Body of pancreas (tissue), 4 donors: ENCODE measurements around the gene POLE2. TPM values are rescaled to one million over a fixed set of nuclear protein-coding genes. Genes with fewer than 3 reads are reported as not detected.
"Not testable (repeated sequence)": the region's sequence is repeated elsewhere in the genome, so short reads cannot be mapped to it uniquely, and the experiment has no call there.

Experiments
- ATAC-seq: fragments of 150-250 bp; one replicate; pipeline ENCODE4 v1.9.1; 2016
- DNase-seq, 4 donors: peaks; one replicate each; pipeline ENCODE4 v3.0.0-alpha.2; 2019
- H3K27ac ChIP-seq, 4 donors: fragments of 200-600 bp; sonication (generic); 1 replicate in 3 of 4; 2 replicates in 1 of 4; pipeline versions ENCODE4 v1.5.1 to v1.6.1; 2016 to 2019; ENCODE audit warnings: mild to moderate bottlenecking in 1 of 4, mixed read lengths in 1 of 4, moderate library complexity in 1 of 4
- H3K27me3 ChIP-seq, 2 donors: fragments of 200-600 bp; sonication (generic); one replicate each; pipeline ENCODE4 v1.6.0; 2016; ENCODE audit warnings: mild to moderate bottlenecking in 1 of 2
- H3K36me3 ChIP-seq, 2 donors: fragments of 200-600 bp; sonication (generic); replicated peaks in 1 of 2; 2 replicates each; pipeline ENCODE4 v1.5.1; 2016; ENCODE audit warnings: low read depth in 2 of 2; ENCODE audit not compliant: insufficient read depth in 1 of 2
- H3K4me1 ChIP-seq: fragments of 200-600 bp; sonication (generic); one replicate; pipeline ENCODE4 v1.6.0; 2016
- H3K4me3 ChIP-seq, 2 donors: fragments of 200-600 bp; sonication (generic); 1 replicate in 1 of 2; 2 replicates in 1 of 2; pipeline ENCODE4 v1.5.1; 2016 to 2019
- H3K9me3 ChIP-seq, 3 donors: fragments of 200-600 bp; sonication (generic); 1 replicate in 2 of 3; 2 replicates in 1 of 3; pipeline ENCODE4 v1.5.1; 2016
- POLR2A ChIP-seq, 3 donors: fragments of 450-650 bp; IDR thresholded peaks; one replicate each; pipeline ENCODE4 v1.6.1; 2016; ENCODE audit warnings: antibody characterized with exemption in 3 of 3, mild to moderate bottlenecking in 2 of 3
- WGBS, 2 donors: methylation state at CpG; one replicate each; pipeline ENCODE4 v1.1.5; 2017; 5-methylcytosine and 5-hydroxymethylcytosine counted together
- intact Hi-C: fragments of 100-400 bp; cut with DNase I; formaldehyde crosslinking; loops from one replicate; pipeline ENCODE4 v1.15.1; 2023
- total RNA-seq, 2 donors: library from RNA; depleted of rRNA; stranded (reverse); fragments of >200 nt; gene quantifications; one replicate each; pipeline ENCODE4 v1.1.0, GENCODE V29; 2016
- TF ChIP-seq, protein P1 (sequence below), 7 experiments: fragments of 450-650 bp in 4 of 7; fragments of 200-600 bp in 3 of 7; sonication (generic) in 3 of 7; IDR thresholded peaks; one replicate each; pipeline ENCODE4 v1.5.1; 2016 to 2019; ENCODE audit warnings: antibody characterized with exemption in 7 of 7

Gene POLE2
- total RNA-seq, 2 donors from 2014 or later: 7.0 TPM; not detected in 1

- TF ChIP-seq, protein P1, sequence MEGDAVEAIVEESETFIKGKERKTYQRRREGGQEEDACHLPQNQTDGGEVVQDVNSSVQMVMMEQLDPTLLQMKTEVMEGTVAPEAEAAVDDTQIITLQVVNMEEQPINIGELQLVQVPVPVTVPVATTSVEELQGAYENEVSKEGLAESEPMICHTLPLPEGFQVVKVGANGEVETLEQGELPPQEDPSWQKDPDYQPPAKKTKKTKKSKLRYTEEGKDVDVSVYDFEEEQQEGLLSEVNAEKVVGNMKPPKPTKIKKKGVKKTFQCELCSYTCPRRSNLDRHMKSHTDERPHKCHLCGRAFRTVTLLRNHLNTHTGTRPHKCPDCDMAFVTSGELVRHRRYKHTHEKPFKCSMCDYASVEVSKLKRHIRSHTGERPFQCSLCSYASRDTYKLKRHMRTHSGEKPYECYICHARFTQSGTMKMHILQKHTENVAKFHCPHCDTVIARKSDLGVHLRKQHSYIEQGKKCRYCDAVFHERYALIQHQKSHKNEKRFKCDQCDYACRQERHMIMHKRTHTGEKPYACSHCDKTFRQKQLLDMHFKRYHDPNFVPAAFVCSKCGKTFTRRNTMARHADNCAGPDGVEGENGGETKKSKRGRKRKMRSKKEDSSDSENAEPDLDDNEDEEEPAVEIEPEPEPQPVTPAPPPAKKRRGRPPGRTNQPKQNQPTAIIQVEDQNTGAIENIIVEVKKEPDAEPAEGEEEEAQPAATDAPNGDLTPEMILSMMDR (IDR thresholded peaks at IDR 0.05): no peak
- TF ChIP-seq POLR2A (IDR thresholded peaks at IDR 0.05): no peak
- intact Hi-C loops: no loop called here
- no peak for ATAC-seq
Observed at GRCh38 chr14:49720744-49721143, 32.7 kb upstream of the POLE2 start.

GRCh38 chr14:49710993-49711392, 23.0 kb upstream of the POLE2 start:
- DNase-seq, H3K4me1 ChIP-seq, H3K4me3 ChIP-seq, H3K9me3 ChIP-seq, ATAC-seq, H3K27me3 ChIP-seq, H3K27ac ChIP-seq, H3K36me3 ChIP-seq, intact Hi-C loops: not testable (repeated sequence)
- WGBS, 2 donors: 95 to 98% methylated on average over 11 of the region's 11 CpGs

More at GRCh38 chr14:49720744-49721143, 32.7 kb upstream of the POLE2 start:
- Histone ChIP-seq H3K4me3 (no peak overlapping the region), H3K4me1 (no peaks in the 10 kb centered on the region), H3K36me3 (no peaks in the 10 kb centered on the region), H3K9me3 (no peaks in the 10 kb centered on the region), H3K27me3 (no peaks in the 10 kb centered on the region), H3K27ac (no peak overlapping the region)
- no peak for DNase-seq

- not testable (repeated sequence) for H3K4me3 ChIP-seq, H3K27ac ChIP-seq
- 83 to 86% methylated on average over 4 of the region's 4 CpGs for WGBS, 2 donors
Observed at GRCh38 chr14:49704471-49704870, 16.5 kb upstream of the POLE2 start.

DNA sequence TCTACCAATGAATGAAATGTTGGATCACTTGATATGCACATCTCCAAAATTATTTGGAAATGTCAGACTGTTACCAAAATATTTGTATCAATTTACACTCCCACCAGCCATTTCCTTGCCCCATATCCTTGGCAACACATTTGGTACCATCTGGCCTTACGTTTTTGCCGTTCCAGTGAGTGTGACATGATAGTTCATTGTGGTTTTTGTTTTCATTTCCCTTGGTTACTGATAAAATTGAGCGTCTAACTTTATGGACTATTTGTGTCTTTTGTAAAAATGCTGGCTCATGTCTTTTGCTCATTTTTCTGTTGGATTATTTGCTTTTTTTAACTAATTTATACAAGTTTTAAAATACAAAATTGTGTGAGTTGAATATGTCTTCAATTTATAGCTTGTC, 16.0 kb upstream of the POLE2 start:
- Histone ChIP-seq H3K36me3 (peaks cover 0 to 2% of the 10 kb centered on the region in 2 donors), H3K27me3 (no peaks in the 10 kb centered on the region), H3K9me3 (no peaks in the 10 kb centered on the region), H3K27ac (no peak overlapping the region), H3K4me1 (no peaks in the 10 kb centered on the region), H3K4me3 (no peak overlapping the region)
- intact Hi-C loops: loop anchor here (10.0 kb wide), 1 partner anchor 61 kb away; the partner anchor contains the start of gene KLHDC2
- TF ChIP-seq POLR2A (IDR thresholded peaks at IDR 0.05): no peak
- TF ChIP-seq, protein P1 (IDR thresholded peaks at IDR 0.05): no peak
- 59 to 77% methylated on average over 3 of the region's 3 CpGs for WGBS, 2 donors
- DNase-seq: no peak
- no peak for ATAC-seq

More at GRCh38 chr14:49704471-49704870, 16.5 kb upstream of the POLE2 start:
- H3K9me3 ChIP-seq, H3K4me1 ChIP-seq, DNase-seq, H3K36me3 ChIP-seq, H3K27me3 ChIP-seq, ATAC-seq: not testable (repeated sequence)
- intact Hi-C loops: loop anchor here (10.0 kb wide), 1 partner anchor 60 kb away; the partner anchor contains the start of gene KLHDC2

DNA sequence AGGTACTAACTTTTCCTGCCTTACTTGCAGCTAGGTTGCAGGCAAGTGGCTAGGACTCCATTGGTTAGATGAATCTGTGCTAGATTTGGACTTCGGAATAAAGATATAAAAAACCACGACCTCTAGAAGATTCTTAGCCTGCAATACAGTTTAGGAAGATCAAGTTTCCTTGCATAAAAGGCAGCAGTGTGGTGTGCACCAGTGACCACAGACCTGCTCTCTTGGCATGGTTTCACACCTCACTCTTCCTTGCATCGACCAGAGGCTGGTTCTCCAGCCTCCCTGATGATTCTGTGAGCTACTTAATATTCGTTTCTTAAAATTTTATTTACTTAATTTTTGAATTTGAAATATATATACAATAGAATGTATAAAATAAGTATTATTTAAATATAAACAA, 14.7 kb upstream of the POLE2 start:
- no peaks in the 10 kb centered on the region for H3K27me3 ChIP-seq
- peaks cover 0 to 2% of the 10 kb centered on the region in 2 donors for H3K36me3 ChIP-seq
- TF ChIP-seq, protein P1 (IDR thresholded peaks at IDR 0.05): no peak
- no peak for TF ChIP-seq POLR2A (IDR thresholded peaks at IDR 0.05)
- no peaks in the 10 kb centered on the region for H3K4me1 ChIP-seq
- H3K27ac ChIP-seq: no peak overlapping the region
- H3K9me3 ChIP-seq: no peaks in the 10 kb centered on the region
- no peak overlapping the region for H3K4me3 ChIP-seq
- no peak for DNase-seq
- ATAC-seq: no peak
- 80 to 85% methylated on average over 4 of the region's 4 CpGs for WGBS, 2 donors
- intact Hi-C loops: loop anchor here (10.0 kb wide), 1 partner anchor 62 kb away; the partner anchor contains the start of gene KLHDC2

GRCh38 chr14:49693735-49694124, 5.7 kb upstream of the POLE2 start:
- H3K36me3 ChIP-seq, ATAC-seq, DNase-seq, intact Hi-C loops, H3K27me3 ChIP-seq, H3K9me3 ChIP-seq: not testable (repeated sequence)
- peaks cover 19% of the 10 kb centered on the region for H3K4me1 ChIP-seq
- 10 to 32% methylated on average over 5 to 13 of the region's 13 CpGs for WGBS, 2 donors
- H3K4me3 ChIP-seq: peak overlapping the region in 1 of 2 donors; percentile 48
- H3K27ac ChIP-seq: peak overlapping the region in 3 of 4 donors; percentile 90 to 96 (median 92)
